Astrocyte (in vitro differentiated cells and primary cell): Measurements from ENCODE around the gene COL9A3. TPM values are rescaled to one million over a fixed set of nuclear protein-coding genes. Genes with fewer than 3 reads are reported as not detected.

Source experiments
- DNase-seq: peaks from one replicate; pipeline ENCODE4 v3.0.0-alpha.2; 2010; ENCODE audit warnings: low read depth
- FAIRE-seq: peaks from 2 replicates; lab custom pipeline; 2011; peaks lifted over from hg19 to GRCh38; lab: Jason Lieb, UNC
- H2AFZ ChIP-seq: 2 replicates; pipeline ENCODE4 v1.6.0; 2012; ENCODE audit warnings: low read depth, low read length, inconsistent platforms
- H3K27ac ChIP-seq: 2 replicates; pipeline ENCODE4 v1.5.1; 2011; ENCODE audit warnings: low read depth, low read length, inconsistent platforms
- H3K27me3 ChIP-seq: 2 replicates; pipeline ENCODE4 v1.6.0; 2011; ENCODE audit warnings: low read length, inconsistent platforms; ENCODE audit not compliant: insufficient read depth
- H3K36me3 ChIP-seq: 2 replicates; pipeline ENCODE4 v1.5.1; 2011; ENCODE audit warnings: low read length, inconsistent platforms; ENCODE audit not compliant: insufficient read depth
- H3K4me1 ChIP-seq: 2 replicates; pipeline ENCODE4 v1.5.1; 2011; ENCODE audit warnings: low read length, inconsistent platforms; ENCODE audit not compliant: insufficient read depth
- H3K4me2 ChIP-seq: 2 replicates; pipeline ENCODE4 v1.6.0; 2012; ENCODE audit warnings: low read length, inconsistent platforms
- H3K4me3 ChIP-seq: 2 replicates; pipeline ENCODE4 v1.5.1; 2011; ENCODE audit warnings: low read depth, mild to moderate bottlenecking, low read length, inconsistent platforms; ENCODE audit not compliant: insufficient read depth
- H3K79me2 ChIP-seq: 2 replicates; pipeline ENCODE4 v1.6.0; 2012; ENCODE audit warnings: mild to moderate bottlenecking, low read length, inconsistent platforms; ENCODE audit not compliant: insufficient read depth
- H3K9ac ChIP-seq: 2 replicates; pipeline ENCODE4 v1.6.0; 2012; ENCODE audit warnings: mild to moderate bottlenecking, low read length, inconsistent platforms
- H3K9me3 ChIP-seq: 2 replicates; pipeline ENCODE4 v1.5.1; 2012; ENCODE audit warnings: low read depth, mild to moderate bottlenecking, low read length, inconsistent platforms; ENCODE audit not compliant: insufficient read depth
- H4K20me1 ChIP-seq: 2 replicates; pipeline ENCODE4 v1.6.0; 2012; ENCODE audit warnings: low read length, inconsistent platforms; ENCODE audit not compliant: insufficient read depth
- H3K27ac Mint-ChIP-seq: one replicate; pipeline ENCODE4 v1.8.0; 2021; ENCODE audit warnings: mild to moderate bottlenecking, mixed read lengths; ENCODE audit not compliant: unreplicated experiment
- H3K27me3 Mint-ChIP-seq: one replicate; pipeline ENCODE4 v1.8.0; 2021; ENCODE audit warnings: low read depth, mixed read lengths; ENCODE audit not compliant: unreplicated experiment
- H3K36me3 Mint-ChIP-seq: one replicate; pipeline ENCODE4 v1.8.0; 2021; ENCODE audit warnings: low read depth, mixed read lengths; ENCODE audit not compliant: unreplicated experiment
- H3K4me1 Mint-ChIP-seq: one replicate; pipeline ENCODE4 v1.8.0; 2021; ENCODE audit warnings: low read depth, mixed read lengths; ENCODE audit not compliant: unreplicated experiment
- H3K4me3 Mint-ChIP-seq: one replicate; pipeline ENCODE4 v1.8.0; 2021; ENCODE audit warnings: mild to moderate bottlenecking, moderate library complexity, mixed read lengths; ENCODE audit not compliant: unreplicated experiment
- H3K9me3 Mint-ChIP-seq: one replicate; pipeline ENCODE4 v1.8.0; 2021; ENCODE audit warnings: mild to moderate bottlenecking, mixed read lengths; ENCODE audit not compliant: unreplicated experiment
- EZH2 ChIP-seq: IDR thresholded peaks from 2 replicates; pipeline ENCODE4 v1.6.1; 2012; ENCODE audit warnings: mild to moderate bottlenecking, low read length, inconsistent platforms; ENCODE audit not compliant: insufficient read depth
- total RNA-seq: library from RNA; stranded (reverse); gene quantifications from 2 replicates; pipeline ENCODE4 v1.2.1, GENCODE V29; 2021
- TF ChIP-seq, protein P1 (sequence below): IDR thresholded peaks from 2 replicates; pipeline ENCODE4 v1.5.1; 2011; ENCODE audit warnings: low read depth, mild to moderate bottlenecking, inconsistent platforms, low read length, moderate library complexity; ENCODE audit not compliant: insufficient read depth

Gene COL9A3
- total RNA-seq, 1 donor from 2014 or later = 43.0 TPM

DNA sequence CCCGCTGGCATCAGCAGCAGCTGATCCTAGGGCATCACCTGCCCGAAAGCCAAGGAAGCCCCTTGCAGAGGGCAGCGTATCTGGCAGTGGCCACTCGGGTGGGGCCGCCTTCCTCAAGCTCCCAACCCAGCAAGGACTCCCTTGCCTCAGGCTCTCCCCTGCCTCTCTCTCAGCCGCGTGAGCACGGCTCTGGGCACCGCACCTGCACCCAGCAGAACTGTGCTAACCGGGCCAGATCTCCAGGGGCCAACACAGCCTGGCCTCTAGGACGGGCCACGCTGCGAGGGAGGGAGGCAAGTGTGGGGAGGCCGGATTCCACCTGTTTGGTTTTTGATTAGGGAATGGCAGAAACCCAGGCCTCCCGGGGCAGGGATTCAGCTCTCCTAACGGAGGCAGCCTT lies 32.4 kb upstream of the COL9A3 start:
- Histone ChIP-seq H3K4me1 (no peaks in the 10 kb centered on the region), H2AFZ (no peak overlapping the region), H3K27ac (no peak overlapping the region), H3K27me3 (peaks cover 9% of the 10 kb centered on the region), H3K4me2 (no peak overlapping the region), H3K9ac (no peak overlapping the region), H3K36me3 (no peaks in the 10 kb centered on the region), H3K4me3 (no peak overlapping the region), H4K20me1 (no peaks in the 10 kb centered on the region), H3K79me2 (no peaks in the 10 kb centered on the region), H3K9me3 (no peaks in the 10 kb centered on the region)
- Mint-ChIP-seq H3K4me3 (no peak overlapping the region), H3K27ac (no peak overlapping the region), H3K9me3 (no peaks in the 10 kb centered on the region), H3K27me3 (peaks cover 35% of the 10 kb centered on the region), H3K36me3 (peaks cover 3% of the 10 kb centered on the region), H3K4me1 (peaks cover 4% of the 10 kb centered on the region)
- FAIRE-seq = no peak
- TF ChIP-seq, protein P1, sequence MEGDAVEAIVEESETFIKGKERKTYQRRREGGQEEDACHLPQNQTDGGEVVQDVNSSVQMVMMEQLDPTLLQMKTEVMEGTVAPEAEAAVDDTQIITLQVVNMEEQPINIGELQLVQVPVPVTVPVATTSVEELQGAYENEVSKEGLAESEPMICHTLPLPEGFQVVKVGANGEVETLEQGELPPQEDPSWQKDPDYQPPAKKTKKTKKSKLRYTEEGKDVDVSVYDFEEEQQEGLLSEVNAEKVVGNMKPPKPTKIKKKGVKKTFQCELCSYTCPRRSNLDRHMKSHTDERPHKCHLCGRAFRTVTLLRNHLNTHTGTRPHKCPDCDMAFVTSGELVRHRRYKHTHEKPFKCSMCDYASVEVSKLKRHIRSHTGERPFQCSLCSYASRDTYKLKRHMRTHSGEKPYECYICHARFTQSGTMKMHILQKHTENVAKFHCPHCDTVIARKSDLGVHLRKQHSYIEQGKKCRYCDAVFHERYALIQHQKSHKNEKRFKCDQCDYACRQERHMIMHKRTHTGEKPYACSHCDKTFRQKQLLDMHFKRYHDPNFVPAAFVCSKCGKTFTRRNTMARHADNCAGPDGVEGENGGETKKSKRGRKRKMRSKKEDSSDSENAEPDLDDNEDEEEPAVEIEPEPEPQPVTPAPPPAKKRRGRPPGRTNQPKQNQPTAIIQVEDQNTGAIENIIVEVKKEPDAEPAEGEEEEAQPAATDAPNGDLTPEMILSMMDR = no peak
- no peak for TF ChIP-seq EZH2
- DNase-seq = no peak

DNA sequence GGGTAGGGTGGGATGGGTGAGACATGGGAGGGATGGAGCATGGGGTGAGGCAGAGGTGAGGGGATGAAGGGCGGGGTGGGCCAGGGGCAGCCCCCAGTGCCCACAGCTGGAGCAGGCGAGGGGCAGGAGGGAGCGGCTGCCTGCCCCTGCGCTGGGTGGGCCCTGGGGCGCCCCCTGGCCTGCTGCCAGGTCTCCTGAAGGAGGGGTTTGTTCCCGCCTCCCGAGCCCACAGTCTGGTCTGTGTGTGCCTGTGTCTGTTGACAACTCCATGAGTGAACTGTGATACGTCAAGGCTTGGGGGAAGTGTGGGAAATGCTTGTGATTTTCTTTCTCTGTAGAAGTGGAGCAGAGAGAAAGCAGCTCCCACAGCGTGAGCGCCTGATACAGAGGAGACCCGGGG lies 31.5 kb upstream of the COL9A3 start:
- Histone ChIP-seq H3K9ac (no peak overlapping the region), H3K4me3 (no peak overlapping the region), H3K4me2 (no peak overlapping the region), H2AFZ (no peak overlapping the region), H3K9me3 (no peaks in the 10 kb centered on the region), H3K4me1 (no peaks in the 10 kb centered on the region), H3K79me2 (no peaks in the 10 kb centered on the region), H3K27me3 (peaks cover 9% of the 10 kb centered on the region), H4K20me1 (no peaks in the 10 kb centered on the region), H3K36me3 (no peaks in the 10 kb centered on the region), H3K27ac (no peak overlapping the region)
- Mint-ChIP-seq H3K27me3 (peaks cover 38% of the 10 kb centered on the region), H3K4me1 (peaks cover 4% of the 10 kb centered on the region), H3K27ac (no peak overlapping the region), H3K9me3 (no peaks in the 10 kb centered on the region), H3K4me3 (no peak overlapping the region), H3K36me3 (peaks cover 3% of the 10 kb centered on the region)
- no peak for DNase-seq
- no peak for FAIRE-seq
- TF ChIP-seq, protein P1 = no peak
- no peak for TF ChIP-seq EZH2

DNA sequence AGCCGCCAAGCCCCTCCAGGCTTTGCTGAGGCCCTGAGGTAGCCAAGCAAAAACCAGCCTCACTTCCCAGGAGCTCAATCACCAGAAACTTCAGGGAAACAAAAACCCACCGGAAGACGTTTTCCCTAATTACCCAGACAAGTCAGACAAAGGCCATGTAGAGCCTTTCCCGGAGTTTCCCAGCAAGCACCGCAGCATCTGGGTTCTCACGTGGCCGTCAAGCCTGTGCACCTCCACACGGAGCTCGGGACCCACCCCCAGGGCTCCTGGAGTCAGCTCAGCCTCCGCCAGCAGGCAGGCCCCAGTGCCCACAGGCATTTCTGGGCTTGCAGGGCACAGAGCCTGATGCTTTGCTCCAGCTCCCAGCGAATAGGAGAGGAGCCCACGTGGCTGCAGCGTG lies 30.7 kb upstream of the COL9A3 start:
- peak overlapping the region; percentile 34 for H2AFZ ChIP-seq
- Mint-ChIP-seq H3K9me3 (no peaks in the 10 kb centered on the region), H3K36me3 (peaks cover 3% of the 10 kb centered on the region), H3K4me3 (no peak overlapping the region), H3K4me1 (peaks cover 5% of the 10 kb centered on the region), H3K27ac (no peak overlapping the region), H3K27me3 (peaks cover 33% of the 10 kb centered on the region)
- no peaks in the 10 kb centered on the region for H3K79me2 ChIP-seq
- H4K20me1 ChIP-seq = no peaks in the 10 kb centered on the region
- no peak for FAIRE-seq
- no peak overlapping the region for H3K4me2 ChIP-seq
- TF ChIP-seq EZH2 = no peak
- TF ChIP-seq, protein P1 = no peak
- H3K4me3 ChIP-seq = no peak overlapping the region
- no peak overlapping the region for H3K27ac ChIP-seq
- no peaks in the 10 kb centered on the region for H3K4me1 ChIP-seq
- no peak overlapping the region for H3K9ac ChIP-seq
- H3K27me3 ChIP-seq = peaks cover 9% of the 10 kb centered on the region
- DNase-seq = no peak
- H3K9me3 ChIP-seq = no peaks in the 10 kb centered on the region
- no peaks in the 10 kb centered on the region for H3K36me3 ChIP-seq
